Vagina (tissue), 2 donors: Measurements from ENCODE around the gene MTF1.

ENCODE experiments used
- CTCF ChIP-seq, 3 experiments: fragments of 450-650 bp in 2 of 3; fragments of 200-600 bp in 1 of 3; sonication (generic) in 1 of 3; IDR thresholded peaks; one replicate each; pipeline ENCODE4 v1.5.1; 2017 to 2019; ENCODE audit warnings: antibody characterized with exemption in 3 of 3, mild to moderate bottlenecking in 2 of 3, moderate library complexity in 2 of 3
- POLR2A ChIP-seq, 2 donors: fragments of 450-650 bp; IDR thresholded peaks; one replicate each; pipeline ENCODE4 v1.6.1; 2017; ENCODE audit warnings: antibody characterized with exemption in 2 of 2, mild to moderate bottlenecking in 2 of 2, moderate library complexity in 2 of 2
- POLR2AphosphoS5 ChIP-seq, 2 donors: sonication (generic); formaldehyde crosslinking; IDR thresholded peaks; one replicate each; pipeline ENCODE4 v1.9.0; 2017; ENCODE audit warnings: antibody characterized with exemption in 2 of 2, mild to moderate bottlenecking in 2 of 2, low read depth in 1 of 2; ENCODE audit not compliant: insufficient read depth in 1 of 2

- TF ChIP-seq CTCF (IDR thresholded peaks at IDR 0.05), result no peak
- no peak for TF ChIP-seq POLR2A (IDR thresholded peaks at IDR 0.05)
- no peak for TF ChIP-seq POLR2AphosphoS5 (IDR thresholded peaks at IDR 0.05; ENCODE audit: insufficient read depth in 1 of 2, low read depth in 1 of 2)
Observed at GRCh38 chr1:37782491-37782890, 76.9 kb downstream of the MTF1 start.
